Astrocyte (in vitro differentiated cells and primary cell): Measurements from ENCODE around the gene GRK2. TPM values are rescaled to one million over a fixed set of nuclear protein-coding genes. Genes with fewer than 3 reads are reported as not detected.

ENCODE experiments used
- DNase-seq: peaks from one replicate; pipeline ENCODE4 v3.0.0-alpha.2; 2010; ENCODE audit warnings: low read depth
- FAIRE-seq: peaks from 2 replicates; lab custom pipeline; 2011; peaks lifted over from hg19 to GRCh38; lab: Jason Lieb, UNC
- H2AFZ ChIP-seq: 2 replicates; pipeline ENCODE4 v1.6.0; 2012; ENCODE audit warnings: low read depth, low read length, inconsistent platforms
- H3K27ac ChIP-seq: 2 replicates; pipeline ENCODE4 v1.5.1; 2011; ENCODE audit warnings: low read depth, low read length, inconsistent platforms
- H3K27me3 ChIP-seq: 2 replicates; pipeline ENCODE4 v1.6.0; 2011; ENCODE audit warnings: low read length, inconsistent platforms; ENCODE audit not compliant: insufficient read depth
- H3K36me3 ChIP-seq: 2 replicates; pipeline ENCODE4 v1.5.1; 2011; ENCODE audit warnings: low read length, inconsistent platforms; ENCODE audit not compliant: insufficient read depth
- H3K4me1 ChIP-seq: 2 replicates; pipeline ENCODE4 v1.5.1; 2011; ENCODE audit warnings: low read length, inconsistent platforms; ENCODE audit not compliant: insufficient read depth
- H3K4me2 ChIP-seq: 2 replicates; pipeline ENCODE4 v1.6.0; 2012; ENCODE audit warnings: low read length, inconsistent platforms
- H3K4me3 ChIP-seq: 2 replicates; pipeline ENCODE4 v1.5.1; 2011; ENCODE audit warnings: low read depth, mild to moderate bottlenecking, low read length, inconsistent platforms; ENCODE audit not compliant: insufficient read depth
- H3K79me2 ChIP-seq: 2 replicates; pipeline ENCODE4 v1.6.0; 2012; ENCODE audit warnings: mild to moderate bottlenecking, low read length, inconsistent platforms; ENCODE audit not compliant: insufficient read depth
- H3K9ac ChIP-seq: 2 replicates; pipeline ENCODE4 v1.6.0; 2012; ENCODE audit warnings: mild to moderate bottlenecking, low read length, inconsistent platforms
- H3K9me3 ChIP-seq: 2 replicates; pipeline ENCODE4 v1.5.1; 2012; ENCODE audit warnings: low read depth, mild to moderate bottlenecking, low read length, inconsistent platforms; ENCODE audit not compliant: insufficient read depth
- H4K20me1 ChIP-seq: 2 replicates; pipeline ENCODE4 v1.6.0; 2012; ENCODE audit warnings: low read length, inconsistent platforms; ENCODE audit not compliant: insufficient read depth
- H3K27ac Mint-ChIP-seq: one replicate; pipeline ENCODE4 v1.8.0; 2021; ENCODE audit warnings: mild to moderate bottlenecking, mixed read lengths; ENCODE audit not compliant: unreplicated experiment
- H3K27me3 Mint-ChIP-seq: one replicate; pipeline ENCODE4 v1.8.0; 2021; ENCODE audit warnings: low read depth, mixed read lengths; ENCODE audit not compliant: unreplicated experiment
- H3K36me3 Mint-ChIP-seq: one replicate; pipeline ENCODE4 v1.8.0; 2021; ENCODE audit warnings: low read depth, mixed read lengths; ENCODE audit not compliant: unreplicated experiment
- H3K4me1 Mint-ChIP-seq: one replicate; pipeline ENCODE4 v1.8.0; 2021; ENCODE audit warnings: low read depth, mixed read lengths; ENCODE audit not compliant: unreplicated experiment
- H3K4me3 Mint-ChIP-seq: one replicate; pipeline ENCODE4 v1.8.0; 2021; ENCODE audit warnings: mild to moderate bottlenecking, moderate library complexity, mixed read lengths; ENCODE audit not compliant: unreplicated experiment
- H3K9me3 Mint-ChIP-seq: one replicate; pipeline ENCODE4 v1.8.0; 2021; ENCODE audit warnings: mild to moderate bottlenecking, mixed read lengths; ENCODE audit not compliant: unreplicated experiment
- CTCF ChIP-seq: IDR thresholded peaks from 2 replicates; pipeline ENCODE4 v1.5.1; 2011; ENCODE audit warnings: low read depth, mild to moderate bottlenecking, inconsistent platforms, low read length, moderate library complexity; ENCODE audit not compliant: insufficient read depth
- EZH2 ChIP-seq: IDR thresholded peaks from 2 replicates; pipeline ENCODE4 v1.6.1; 2012; ENCODE audit warnings: mild to moderate bottlenecking, low read length, inconsistent platforms; ENCODE audit not compliant: insufficient read depth
- total RNA-seq: library from RNA; stranded (reverse); gene quantifications from 2 replicates; pipeline ENCODE4 v1.2.1, GENCODE V29; 2021

The GRK2 gene
- total RNA-seq, 1 donor from 2014 or later: 34.0 TPM

GRCh38 chr11:67304511-67305113 is 38.3 kb downstream of the GRK2 start:
- H3K9me3 Mint-ChIP-seq: no peaks in the 10 kb centered on the region
- peaks cover 5% of the 10 kb centered on the region for H3K36me3 Mint-ChIP-seq
- Histone ChIP-seq H3K27me3 (no peaks in the 10 kb centered on the region), H2AFZ (no peak overlapping the region), H4K20me1 (peaks cover 16% of the 10 kb centered on the region), H3K9me3 (no peaks in the 10 kb centered on the region), H3K4me1 (peaks cover 10% of the 10 kb centered on the region), H3K9ac (peak overlapping the region; percentile 76), H3K4me2 (peak overlapping the region; percentile 93), H3K36me3 (no peaks in the 10 kb centered on the region), H3K4me3 (peak overlapping the region; percentile 72), H3K27ac (no peak overlapping the region), H3K79me2 (no peaks in the 10 kb centered on the region)
- DNase-seq (no peak), FAIRE-seq (no peak)
- H3K27me3 Mint-ChIP-seq: peaks cover 2% of the 10 kb centered on the region
- H3K4me3 Mint-ChIP-seq: peak overlapping the region; percentile 73
- peaks cover 5% of the 10 kb centered on the region for H3K4me1 Mint-ChIP-seq
- TF ChIP-seq CTCF: no peak
- no peak for TF ChIP-seq EZH2
- H3K27ac Mint-ChIP-seq: no peak overlapping the region

DNA sequence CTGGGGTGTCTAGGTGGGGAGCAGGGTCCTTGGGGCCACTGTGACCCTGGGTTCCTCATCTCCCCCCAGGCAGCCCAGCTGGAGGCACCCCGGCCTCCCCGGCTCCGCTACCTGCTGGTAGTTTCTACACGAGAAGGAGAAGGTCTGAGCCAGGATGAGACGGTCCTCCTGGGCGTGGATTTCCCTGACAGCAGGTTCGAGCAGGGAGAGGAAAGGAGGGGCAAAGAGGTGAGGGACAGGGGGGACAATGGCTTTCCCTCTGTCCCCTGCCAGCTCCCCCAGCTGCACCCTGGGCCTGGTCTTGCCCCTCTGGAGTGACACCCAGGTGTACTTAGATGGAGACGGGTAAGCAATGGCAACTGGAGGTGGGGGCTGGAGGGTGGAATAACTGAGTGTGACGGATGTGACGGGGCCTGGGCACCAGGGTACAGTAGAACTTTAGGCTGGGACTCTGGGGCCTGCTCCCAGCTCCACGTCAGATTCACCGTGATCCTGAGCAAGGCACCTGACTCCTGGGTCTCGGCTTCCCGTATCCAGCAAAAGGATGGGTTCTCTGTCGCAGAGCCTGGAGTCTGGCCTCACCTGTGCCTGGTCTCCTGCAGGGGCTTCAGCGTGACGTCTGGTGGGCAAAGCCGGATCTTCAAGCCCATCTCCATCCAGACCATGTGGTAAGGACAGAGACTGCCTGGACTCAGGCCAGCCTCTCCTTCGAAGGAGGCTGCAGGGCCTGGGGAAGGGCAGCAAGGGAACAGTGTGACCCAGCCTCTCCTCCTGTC is 40.7 kb downstream of the GRK2 start:
- H3K9ac ChIP-seq: no peak overlapping the region
- H3K79me2 ChIP-seq: no peaks in the 10 kb centered on the region
- H3K4me2 ChIP-seq: no peak overlapping the region
- FAIRE-seq: no peak
- peaks cover 7% of the 10 kb centered on the region for H4K20me1 ChIP-seq
- DNase-seq: no peak
- Mint-ChIP-seq H3K4me3 (no peak overlapping the region), H3K4me1 (peaks cover 5% of the 10 kb centered on the region), H3K36me3 (peaks cover 5% of the 10 kb centered on the region), H3K27me3 (peaks cover 2% of the 10 kb centered on the region), H3K9me3 (no peaks in the 10 kb centered on the region), H3K27ac (no peak overlapping the region)
- no peaks in the 10 kb centered on the region for H3K36me3 ChIP-seq
- H3K4me1 ChIP-seq: peaks cover 10% of the 10 kb centered on the region
- TF ChIP-seq CTCF (no peak), EZH2 (no peak)
- no peak overlapping the region for H2AFZ ChIP-seq
- no peaks in the 10 kb centered on the region for H3K27me3 ChIP-seq
- no peaks in the 10 kb centered on the region for H3K9me3 ChIP-seq
- no peak overlapping the region for H3K4me3 ChIP-seq
- no peak overlapping the region for H3K27ac ChIP-seq

GRCh38 chr11:67307545-67308001 is 41.3 kb downstream of the GRK2 start:
- H3K4me1 Mint-ChIP-seq: peaks cover 5% of the 10 kb centered on the region
- H3K4me3 ChIP-seq: no peak overlapping the region
- H3K27ac ChIP-seq: no peak overlapping the region
- no peak overlapping the region for H2AFZ ChIP-seq
- H3K27ac Mint-ChIP-seq: no peak overlapping the region
- H3K36me3 Mint-ChIP-seq: peaks cover 5% of the 10 kb centered on the region
- no peak overlapping the region for H3K4me2 ChIP-seq
- H3K36me3 ChIP-seq: no peaks in the 10 kb centered on the region
- TF ChIP-seq EZH2 (no peak), CTCF (no peak)
- H3K9me3 ChIP-seq: no peaks in the 10 kb centered on the region
- no peak overlapping the region for H3K9ac ChIP-seq
- H3K27me3 ChIP-seq: no peaks in the 10 kb centered on the region
- H3K9me3 Mint-ChIP-seq: no peaks in the 10 kb centered on the region
- H3K79me2 ChIP-seq: no peaks in the 10 kb centered on the region
- DNase-seq (no peak), FAIRE-seq (no peak)
- H3K4me3 Mint-ChIP-seq: no peak overlapping the region
- H3K4me1 ChIP-seq: peaks cover 10% of the 10 kb centered on the region
- H4K20me1 ChIP-seq: peaks cover 2% of the 10 kb centered on the region
- H3K27me3 Mint-ChIP-seq: peaks cover 2% of the 10 kb centered on the region
